T-cell (primary cell): ENCODE results near the gene KIAA1755. TPM values are rescaled to one million over a fixed set of nuclear protein-coding genes. Genes with fewer than 3 reads are reported as not detected.

Experiments used
- ATAC-seq, 4 experiments: fragments of 200-7000 bp in 3 of 4; fragments of 150-1000 bp in 1 of 4; cut with Tn5 transposase; replicated peaks in 1 of 4; 1 replicate in 3 of 4; 2 replicates in 1 of 4; pipeline ENCODE4 v1.10.0; 2021; ENCODE audit warnings: moderate library complexity in 3 of 4, mild to moderate bottlenecking in 2 of 4, moderate number of reproducible peaks in 1 of 4
- CTCF ChIA-PET, 2 donors: fragments of 300-600 bp; sonication (Branson Sonifier 250); formaldehyde crosslinking; loops; one replicate each; lab custom pipeline; 2022; ENCODE audit warnings: antibody characterized with exemption in 2 of 2; lab: Charles Lee
- POLR2A ChIA-PET, 2 donors: fragments of 300-600 bp; sonication (Branson Sonifier 250); formaldehyde crosslinking; loops; one replicate each; lab custom pipeline; 2022; ENCODE audit warnings: antibody characterized with exemption in 2 of 2; lab: Charles Lee
- DNase-seq, 35 experiments: peaks; one replicate each; pipeline versions ENCODE4 v3.0.0 to v3.0.0-alpha.2; 2013 to 2023
- H3K27ac ChIP-seq: one replicate; pipeline ENCODE4 v1.5.1; 2013; ENCODE audit warnings: low read length
- H3K27me3 ChIP-seq, 2 experiments: replicated peaks in 1 of 2; 1 replicate in 1 of 2; 2 replicates in 1 of 2; pipeline versions ENCODE4 v1.6.1 to v1.7.0; 2013; ENCODE audit warnings: low read length in 1 of 2, mixed read lengths in 1 of 2; ENCODE audit not compliant: control insufficient read depth in 2 of 2, insufficient read depth in 2 of 2; ENCODE audit errors: extremely low read depth in 1 of 2
- H3K36me3 ChIP-seq, 2 donors: 1 replicate in 1 of 2; 2 replicates in 1 of 2; pipeline versions ENCODE4 v1.6.1 to v1.7.0; 2013; ENCODE audit warnings: low read length in 1 of 2; ENCODE audit not compliant: control insufficient read depth in 2 of 2, insufficient read depth in 1 of 2; ENCODE audit errors: extremely low read depth in 1 of 2
- H3K4me1 ChIP-seq, 2 experiments: 1 replicate in 1 of 2; 2 replicates in 1 of 2; pipeline versions ENCODE4 v1.6.1 to v1.7.0; 2013; ENCODE audit warnings: low read length in 2 of 2, mixed read lengths in 1 of 2; ENCODE audit not compliant: insufficient read depth in 2 of 2, control insufficient read depth in 1 of 2; ENCODE audit errors: extremely low read depth in 1 of 2
- H3K4me3 ChIP-seq, 2 donors: 1 replicate in 1 of 2; 2 replicates in 1 of 2; pipeline versions ENCODE4 v1.5.1 to v1.7.0; 2013; ENCODE audit warnings: mild to moderate bottlenecking in 2 of 2, low read length in 1 of 2, moderate library complexity in 1 of 2; ENCODE audit not compliant: control insufficient read depth in 1 of 2; ENCODE audit errors: extremely low read depth in 1 of 2
- H3K9me3 ChIP-seq: 2 replicates; pipeline ENCODE4 v1.7.0; 2013
- H3K27ac Mint-ChIP-seq, 2 donors: one replicate each; pipeline ENCODE4 v1.8.0; 2020 to 2021; ENCODE audit warnings: mild to moderate bottlenecking in 2 of 2, mixed read lengths in 2 of 2
- H3K27me3 Mint-ChIP-seq, 2 donors: one replicate each; pipeline ENCODE4 v1.8.0; 2021 to 2022; ENCODE audit warnings: mixed read lengths in 2 of 2
- H3K36me3 Mint-ChIP-seq: one replicate; pipeline ENCODE4 v1.8.0; 2021; ENCODE audit warnings: mixed read lengths
- H3K4me1 Mint-ChIP-seq, 3 donors: one replicate each; pipeline ENCODE4 v1.8.0; 2020 to 2022; ENCODE audit warnings: mixed read lengths in 3 of 3, mild to moderate bottlenecking in 1 of 3
- H3K4me3 Mint-ChIP-seq, 3 donors: one replicate each; pipeline ENCODE4 v1.8.0; 2020 to 2022; ENCODE audit warnings: mild to moderate bottlenecking in 3 of 3, mixed read lengths in 3 of 3, moderate library complexity in 3 of 3
- H3K9me3 Mint-ChIP-seq, 3 donors: one replicate each; pipeline ENCODE4 v1.8.0; 2020 to 2022; ENCODE audit warnings: mixed read lengths in 3 of 3
- WGBS: methylation state at CpG from one replicate; pipeline ENCODE4 v1.1.5; 2013; ENCODE audit warnings: missing lambda C conversion rate; ENCODE audit not compliant: insufficient coverage; 5-methylcytosine and 5-hydroxymethylcytosine counted together
- total RNA-seq, 35 experiments: library from RNA in 6 of 35; stranded (reverse) in 6 of 35; fragments of 120-200 nt in 1 of 35; gene quantifications; one replicate each; pipeline versions ENCODE4 v1.2.1 to v1.2.4 and lab custom pipeline; 2013 to 2026

KIAA1755 gene, protein sequence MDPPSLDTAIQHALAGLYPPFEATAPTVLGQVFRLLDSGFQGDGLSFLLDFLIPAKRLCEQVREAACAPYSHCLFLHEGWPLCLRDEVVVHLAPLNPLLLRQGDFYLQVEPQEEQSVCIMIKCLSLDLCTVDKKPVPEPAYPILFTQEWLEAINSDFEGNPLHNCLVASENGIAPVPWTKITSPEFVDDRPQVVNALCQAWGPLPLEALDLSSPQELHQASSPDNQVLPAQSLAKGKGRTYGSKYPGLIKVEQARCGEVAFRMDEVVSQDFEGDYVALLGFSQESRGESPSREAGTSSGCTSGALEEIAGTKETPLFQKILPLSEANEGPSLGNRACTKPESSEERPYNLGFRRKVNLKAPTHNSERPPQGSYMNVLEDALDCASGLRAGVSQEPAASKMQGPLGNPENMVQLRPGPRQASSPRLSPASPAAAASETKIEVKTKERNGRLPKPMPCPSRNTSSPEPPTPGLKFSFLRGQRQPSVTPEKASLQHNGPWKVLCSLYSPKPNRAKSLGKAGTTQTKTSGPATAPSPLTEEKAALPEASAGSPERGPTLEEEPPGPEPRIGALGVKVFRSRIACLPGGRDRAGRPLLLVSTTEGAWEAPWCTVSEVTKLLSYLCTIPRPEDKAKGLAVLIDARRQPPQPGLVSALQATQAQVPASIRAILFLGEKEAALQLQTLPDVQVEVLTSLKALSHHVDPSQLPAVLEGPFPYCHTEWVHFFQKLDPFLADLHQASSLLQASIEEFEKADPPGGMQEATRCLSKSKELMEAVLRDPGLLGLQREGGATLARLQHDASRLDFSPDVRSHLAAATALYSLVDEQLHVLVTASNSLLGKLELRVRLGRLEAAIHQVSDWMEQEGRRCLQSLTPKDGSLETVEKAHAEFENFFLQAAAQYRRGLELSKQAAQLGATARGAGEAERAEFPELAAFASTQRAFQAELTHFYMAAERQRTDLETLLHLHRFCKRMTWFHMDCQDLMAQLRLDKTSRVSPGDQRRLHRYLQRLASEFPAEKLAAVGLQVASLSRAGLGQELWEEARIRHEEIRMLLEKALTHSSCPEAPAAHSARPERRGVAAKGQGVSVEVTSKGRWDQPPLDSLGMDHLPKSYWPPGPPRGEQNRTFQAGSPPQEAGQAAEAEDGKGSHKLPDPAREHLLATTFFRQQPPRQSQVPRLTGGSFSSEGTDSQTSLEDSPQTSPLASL
- total RNA-seq (not detected), total RNA-seq (lab: John Stamatoyannopoulos, UW) (0 to 0.08 (median 0) reads per million in 29 experiments)
- total RNA-seq (2013), result not detected

DNA sequence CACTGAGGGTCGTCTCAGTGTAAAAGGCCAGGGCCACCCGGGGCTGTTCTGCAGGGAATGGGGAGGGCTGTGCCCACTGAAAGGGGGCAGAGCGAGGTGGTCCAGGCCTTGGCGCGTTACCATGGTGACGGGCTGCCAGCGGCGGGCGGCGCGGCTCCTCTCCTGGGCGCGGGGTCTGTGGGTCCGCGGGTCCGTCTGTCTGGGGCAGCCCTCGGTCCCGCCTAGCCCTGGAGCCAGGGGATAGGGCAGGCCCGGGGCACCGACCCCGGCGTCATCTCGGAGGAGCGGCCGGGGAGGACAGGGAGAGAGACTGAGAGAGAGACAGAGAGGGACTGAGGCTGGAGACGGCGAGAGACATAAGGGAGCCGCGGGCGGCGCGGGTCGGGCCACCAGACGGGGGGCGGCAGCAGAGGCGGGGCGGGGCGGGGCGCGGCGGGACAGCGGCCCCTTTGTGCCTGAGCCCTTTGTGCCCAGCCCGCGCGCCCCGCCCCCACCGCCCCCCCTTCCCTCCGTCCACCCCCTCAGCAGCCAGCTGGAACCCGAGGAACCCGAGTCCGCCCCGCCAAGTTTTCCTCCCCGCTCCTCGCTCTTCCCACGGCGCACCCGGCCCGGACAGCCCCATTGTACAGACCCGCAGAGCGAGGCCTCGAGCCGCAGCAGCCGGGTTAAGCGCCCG lies at the start of gene KIAA1755:
KIAA1755 (minus strand) TSS at position 358 of the 676 bp plus-strand sequence; CDS start at position 123, 235 bp downstream.
- Mint-ChIP-seq H3K4me3 (peak within 1 kb of the TSS in 1 of 3 donors; percentile 23), H3K27me3 (peaks cover 50 to 61% of the 10 kb centered on the region in 2 donors), H3K4me1 (peaks cover 6 to 8% (median 7%) of the 10 kb centered on the region in 3 donors), H3K36me3 (no peaks in the 10 kb centered on the region), H3K9me3 (no peaks in the 10 kb centered on the region), H3K27ac (peak within 1 kb of the TSS in 1 of 2 donors; percentile 50)
- Histone ChIP-seq H3K9me3 (no peaks in the 10 kb centered on the region), H3K27me3 (peaks cover 4 to 46% of the 10 kb centered on the region in 2 experiments), H3K27ac (no peak within 1 kb of the TSS), H3K4me3 (no peak within 1 kb of the TSS), H3K4me1 (peaks cover 0 to 4% of the 10 kb centered on the region in 2 experiments), H3K36me3 (no peaks in the 10 kb centered on the region)
- 14% methylated on average over 27 of the region's 65 CpGs for WGBS
- ATAC-seq (no peak), DNase-seq (no peak)
- POLR2A ChIA-PET, result no interaction called here
- CTCF ChIA-PET, result no interaction called here

DNA sequence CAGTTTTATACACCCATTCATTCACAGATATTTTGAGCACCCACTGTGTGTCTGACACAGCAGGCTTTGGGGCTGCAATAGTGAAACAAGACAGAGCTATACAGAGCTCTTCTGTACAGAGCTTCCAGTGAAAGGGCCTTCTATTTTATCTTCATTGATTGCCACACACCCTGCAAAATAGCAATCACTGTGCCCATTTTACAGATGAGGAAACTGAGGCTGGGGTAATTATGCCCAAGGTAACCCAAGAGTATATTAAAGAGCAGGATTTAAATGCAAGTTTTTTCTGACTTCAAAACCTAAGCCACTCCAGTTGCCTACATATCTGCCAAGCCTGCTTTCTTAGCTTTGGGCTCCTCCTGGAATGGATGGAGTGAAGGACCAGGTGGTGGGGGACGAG lies 47.9 kb upstream of the KIAA1755 start:
- Mint-ChIP-seq H3K9me3 (no peaks in the 10 kb centered on the region), H3K4me1 (peaks cover 10 to 14% (median 11%) of the 10 kb centered on the region in 3 donors), H3K27me3 (peaks cover 43 to 50% of the 10 kb centered on the region in 2 donors), H3K36me3 (no peaks in the 10 kb centered on the region), H3K4me3 (no peak overlapping the region), H3K27ac (no peak overlapping the region)
- Histone ChIP-seq H3K36me3 (no peaks in the 10 kb centered on the region), H3K27ac (no peak overlapping the region), H3K27me3 (peaks cover 0 to 56% of the 10 kb centered on the region in 2 experiments), H3K4me1 (peaks cover 0 to 7% of the 10 kb centered on the region in 2 experiments), H3K9me3 (no peaks in the 10 kb centered on the region), H3K4me3 (no peak overlapping the region)
- ChIA-PET CTCF (no interaction called here), POLR2A (no interaction called here)
- ATAC-seq, result no peak
- DNase-seq, result no peak
- no CpG with 5 or more reads among the region's 1 CpG for WGBS

GRCh38 chr20:38308047-38308438 lies 47.5 kb upstream of the KIAA1755 start:
- Histone ChIP-seq H3K4me1 (peaks cover 0 to 7% of the 10 kb centered on the region in 2 experiments), H3K4me3 (no peak overlapping the region), H3K36me3 (no peaks in the 10 kb centered on the region), H3K27me3 (peaks cover 0 to 56% of the 10 kb centered on the region in 2 experiments), H3K27ac (no peak overlapping the region), H3K9me3 (no peaks in the 10 kb centered on the region)
- no peaks in the 10 kb centered on the region for H3K9me3 Mint-ChIP-seq
- H3K4me1 Mint-ChIP-seq, result peaks cover 10 to 18% (median 15%) of the 10 kb centered on the region in 3 donors
- CTCF ChIA-PET, result no interaction called here
- POLR2A ChIA-PET, result no interaction called here
- ATAC-seq (no peak), DNase-seq (no peak)
- peaks cover 47 to 55% of the 10 kb centered on the region in 2 donors for H3K27me3 Mint-ChIP-seq
- no peak overlapping the region for H3K27ac Mint-ChIP-seq
- no peak overlapping the region for H3K4me3 Mint-ChIP-seq
- WGBS, result 40% methylated on average over 1 of the region's 4 CpGs
- H3K36me3 Mint-ChIP-seq, result no peaks in the 10 kb centered on the region

GRCh38 chr20:38307371-38308046 lies 47.0 kb upstream of the KIAA1755 start:
- 65% methylated on average over 4 of the region's 8 CpGs for WGBS

DNA sequence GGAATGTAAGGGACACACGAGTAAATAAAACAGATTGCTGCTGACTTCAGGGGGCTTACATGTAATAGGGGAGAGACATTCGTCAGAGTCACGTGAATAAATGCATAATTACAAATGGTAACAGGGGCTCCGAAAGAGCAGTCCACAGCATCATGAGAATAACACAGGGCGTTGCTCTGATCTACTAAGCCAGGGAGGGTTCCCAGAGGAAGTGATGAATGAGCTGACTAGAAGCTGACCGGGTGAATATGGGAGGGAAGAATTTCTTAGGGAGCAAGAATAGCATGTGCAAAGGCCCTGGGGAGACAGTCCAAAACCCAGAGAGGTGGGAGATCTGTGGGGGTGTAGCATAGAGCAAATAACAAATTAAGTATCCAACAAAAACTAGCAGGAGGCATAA lies 45.8 kb upstream of the KIAA1755 start:
- CTCF ChIA-PET, result no interaction called here
- H3K27ac Mint-ChIP-seq, result no peak overlapping the region
- ATAC-seq, result no peak
- no peaks in the 10 kb centered on the region for H3K36me3 ChIP-seq
- no peak overlapping the region for H3K27ac ChIP-seq
- no peaks in the 10 kb centered on the region for H3K36me3 Mint-ChIP-seq
- peaks cover 10 to 20% (median 15%) of the 10 kb centered on the region in 3 donors for H3K4me1 Mint-ChIP-seq
- H3K4me3 Mint-ChIP-seq, result no peak overlapping the region
- no peak for DNase-seq
- H3K9me3 ChIP-seq, result no peaks in the 10 kb centered on the region
- no peaks in the 10 kb centered on the region for H3K9me3 Mint-ChIP-seq
- H3K27me3 ChIP-seq, result peaks cover 0 to 61% of the 10 kb centered on the region in 2 experiments
- H3K4me3 ChIP-seq, result no peak overlapping the region
- peaks cover 0 to 7% of the 10 kb centered on the region in 2 experiments for H3K4me1 ChIP-seq
- POLR2A ChIA-PET, result no interaction called here
- H3K27me3 Mint-ChIP-seq, result peaks cover 59 to 66% of the 10 kb centered on the region in 2 donors
- 60% methylated on average over 2 of the region's 6 CpGs for WGBS

More at GRCh38 chr20:38307371-38308046, 47.0 kb upstream of the KIAA1755 start:
- no peak for ATAC-seq
- Histone ChIP-seq H3K27me3 (peaks cover 0 to 60% of the 10 kb centered on the region in 2 experiments), H3K27ac (no peak overlapping the region), H3K4me3 (no peak overlapping the region), H3K36me3 (no peaks in the 10 kb centered on the region), H3K9me3 (no peaks in the 10 kb centered on the region), H3K4me1 (peaks cover 0 to 7% of the 10 kb centered on the region in 2 experiments)
- H3K36me3 Mint-ChIP-seq, result no peaks in the 10 kb centered on the region
- ChIA-PET POLR2A (no interaction called here), CTCF (no interaction called here)
- peaks cover 52 to 58% of the 10 kb centered on the region in 2 donors for H3K27me3 Mint-ChIP-seq
- no peak overlapping the region for H3K27ac Mint-ChIP-seq
- no peaks in the 10 kb centered on the region for H3K9me3 Mint-ChIP-seq
- H3K4me3 Mint-ChIP-seq, result no peak overlapping the region
- DNase-seq, result no peak
- H3K4me1 Mint-ChIP-seq, result peaks cover 10 to 20% (median 15%) of the 10 kb centered on the region in 3 donors
